GM12801 (cell line): ENCODE data around the gene FGF12.

Source experiments
- CTCF ChIP-seq: IDR thresholded peaks from one replicate; pipeline ENCODE4 v1.5.1; 2011; ENCODE audit warnings: control low read depth; ENCODE audit not compliant: insufficient read length; ENCODE audit errors: extremely low read depth

The FGF12 gene

GRCh38 chr3:192299921-192300320, 427.4 kb downstream of the FGF12 start:
- TF ChIP-seq CTCF: no peak

GRCh38 chr3:192296845-192297244, 430.5 kb downstream of the FGF12 start:
- no peak for TF ChIP-seq CTCF

- TF ChIP-seq CTCF: no peak
Measured at GRCh38 chr3:192284443-192285072, 442.8 kb downstream of the FGF12 start.

- no peak for TF ChIP-seq CTCF
Measured at GRCh38 chr3:192281207-192281880, 446.0 kb downstream of the FGF12 start.

GRCh38 chr3:192279664-192280063, 447.7 kb downstream of the FGF12 start:
- no peak for TF ChIP-seq CTCF

- no peak for TF ChIP-seq CTCF
Measured at GRCh38 chr3:192277477-192277876, 449.9 kb downstream of the FGF12 start.

- TF ChIP-seq CTCF: no peak
Measured at GRCh38 chr3:192275741-192276355, 451.5 kb downstream of the FGF12 start.
